ENCODE measurements around the gene CLDN3. TPM values are rescaled to one million over a fixed set of nuclear protein-coding genes. Genes with fewer than 3 reads are reported as not detected.

Gene CLDN3
- total RNA-seq, 1 experiment from 2014 or later = 21.0 TPM

- Mint-ChIP-seq H3K36me3 (ENCODE audit: insufficient read depth, unreplicated experiment) (no peaks in the 10 kb centered on the region), H3K27me3 (ENCODE audit: insufficient read depth, unreplicated experiment) (no peaks in the 10 kb centered on the region), H3K9me3 (ENCODE audit: unreplicated experiment) (peaks cover 9% of the 10 kb centered on the region), H3K4me3 (ENCODE audit: unreplicated experiment) (no peak overlapping the region), H3K27ac (ENCODE audit: unreplicated experiment) (peak overlapping the region; percentile 29), H3K4me1 (ENCODE audit: low read depth, unreplicated experiment) (peaks cover 13% of the 10 kb centered on the region)
- no peak overlapping the region for H3K4me3 ChIP-seq (ENCODE audit: low read depth, low read length)
- no peaks in the 10 kb centered on the region for H3K27me3 ChIP-seq (replicated peaks; ENCODE audit: control insufficient read depth, insufficient read depth, low read length)
- TF ChIP-seq CTCF (IDR thresholded peaks at IDR 0.05; ENCODE audit: insufficient read depth in 1 of 2, low read depth in 1 of 2, low read length in 1 of 2, severe bottlenecking in 1 of 2, unreplicated experiment in 1 of 2) = no peak
- intact Hi-C loops (cut with micrococcal nuclease; ENCODE audit: unreplicated experiment) = no loop called here
- H3K36me3 ChIP-seq (ENCODE audit: control insufficient read depth, insufficient read depth, low read length) = no peaks in the 10 kb centered on the region
- no TSS peak for BruUV-seq (replicated peaks)
- peak in 1 of 2 experiments; percentile 9 for DNase-seq
- H3K4me1 ChIP-seq = peaks cover 13% of the 10 kb centered on the region
- POLR2A ChIA-PET = no interaction called here
- H3K9me3 ChIP-seq = peaks cover 9% of the 10 kb centered on the region; the same call in 1 of the 2 replicates
- CTCF ChIA-PET = interaction anchor here (0.8 kb wide), 1 partner anchor 47 kb away, joined by 3 read pairs; no protein-coding TSS in a partner anchor
Observed at GRCh38 chr7:73778801-73779389, 8.8 kb upstream of the CLDN3 start.

DNA sequence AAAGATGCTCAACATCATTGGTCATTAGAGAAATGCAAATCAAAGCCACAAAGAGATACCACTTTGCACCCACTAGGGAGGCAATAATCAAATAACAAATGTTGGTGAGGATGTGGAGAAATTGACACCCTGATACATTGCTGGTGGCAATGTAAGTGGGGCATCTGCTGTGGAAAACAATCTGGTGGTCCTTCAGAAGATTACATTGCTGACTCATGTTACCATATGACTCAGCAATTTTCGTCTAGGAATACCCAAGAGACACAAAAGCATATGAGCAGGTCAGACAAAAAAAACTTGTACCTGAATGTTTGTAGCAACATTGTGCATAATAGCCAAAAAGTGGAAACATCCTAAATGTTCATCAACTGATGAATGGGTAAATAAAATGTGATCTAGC is 4.9 kb upstream of the CLDN3 start:
- peaks cover 6% of the 10 kb centered on the region for H3K36me3 Mint-ChIP-seq (ENCODE audit: insufficient read depth, unreplicated experiment)
- no peaks in the 10 kb centered on the region for H3K27me3 Mint-ChIP-seq (ENCODE audit: insufficient read depth, unreplicated experiment)
- DNase-seq = no peak
- Histone ChIP-seq H3K27me3 (replicated peaks; ENCODE audit: control insufficient read depth, insufficient read depth, low read length) (no peaks in the 10 kb centered on the region), H3K36me3 (ENCODE audit: control insufficient read depth, insufficient read depth, low read length) (no peaks in the 10 kb centered on the region), H3K9me3 (no peaks in the 10 kb centered on the region), H3K4me1 (peaks cover 16% of the 10 kb centered on the region), H3K4me3 (ENCODE audit: low read depth, low read length) (no peak overlapping the region)
- H3K9me3 Mint-ChIP-seq (ENCODE audit: unreplicated experiment) = no peaks in the 10 kb centered on the region
- intact Hi-C loops (cut with micrococcal nuclease; ENCODE audit: unreplicated experiment) = no loop called here
- CTCF ChIA-PET = no interaction called here
- H3K4me1 Mint-ChIP-seq (ENCODE audit: low read depth, unreplicated experiment) = peaks cover 18% of the 10 kb centered on the region
- POLR2A ChIA-PET = interaction anchor here (0.8 to 1.1 kb wide), 2 partner anchors 19 to 32 kb away, joined by 3 to 4 read pairs; no protein-coding TSS in a partner anchor
- BruUV-seq (replicated peaks) = no TSS peak
- H3K27ac Mint-ChIP-seq (ENCODE audit: unreplicated experiment) = no peak overlapping the region
- TF ChIP-seq CTCF (IDR thresholded peaks at IDR 0.05; ENCODE audit: insufficient read depth in 1 of 2, low read depth in 1 of 2, low read length in 1 of 2, severe bottlenecking in 1 of 2, unreplicated experiment in 1 of 2) = no peak
- H3K4me3 Mint-ChIP-seq (ENCODE audit: unreplicated experiment) = no peak overlapping the region

DNA sequence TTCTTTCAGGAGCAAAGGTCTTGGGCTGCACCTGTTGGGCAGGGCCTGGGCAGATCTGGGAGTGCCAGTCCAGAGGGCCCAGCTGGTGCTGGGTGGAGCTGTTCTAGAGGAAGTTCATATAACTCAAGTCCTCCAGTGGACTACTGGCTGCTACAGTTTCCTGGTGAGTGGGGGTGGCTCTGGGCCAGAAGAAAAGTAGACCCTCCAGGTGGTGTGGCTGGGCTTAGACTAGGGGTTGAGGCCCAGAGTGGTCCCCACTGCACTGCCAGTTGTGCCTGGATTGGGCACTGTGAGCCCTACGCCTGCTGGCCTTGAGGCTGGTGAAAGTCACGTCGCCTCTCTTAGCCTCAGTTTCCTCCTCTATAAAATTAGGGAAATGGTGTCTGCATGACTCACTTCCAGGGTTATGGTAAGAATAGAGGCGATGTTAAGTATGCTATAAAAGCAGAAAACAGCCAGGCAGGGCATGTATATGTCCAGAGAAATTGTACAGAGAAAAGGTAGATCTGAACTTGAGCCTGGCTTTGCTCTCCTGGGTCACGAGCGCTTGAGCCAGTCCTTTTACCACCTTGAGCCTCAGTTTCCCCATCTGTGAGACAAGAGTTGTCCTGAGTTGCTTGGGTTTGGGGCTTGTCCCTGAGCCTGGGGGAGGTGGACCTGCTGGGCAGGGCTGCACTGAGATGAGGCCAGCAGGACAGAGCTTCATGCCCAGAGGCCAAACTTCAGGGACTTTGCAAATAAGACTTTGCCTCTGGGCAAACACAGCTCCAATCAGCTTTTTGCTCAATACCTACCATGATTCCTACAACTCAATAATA is 3.8 kb upstream of the CLDN3 start:
- H3K9me3 Mint-ChIP-seq (ENCODE audit: unreplicated experiment) = no peaks in the 10 kb centered on the region
- H3K36me3 Mint-ChIP-seq (ENCODE audit: insufficient read depth, unreplicated experiment) = peaks cover 10% of the 10 kb centered on the region
- intact Hi-C loops (cut with micrococcal nuclease; ENCODE audit: unreplicated experiment) = no loop called here
- no peak for TF ChIP-seq CTCF (IDR thresholded peaks at IDR 0.05; ENCODE audit: insufficient read depth in 1 of 2, low read depth in 1 of 2, low read length in 1 of 2, severe bottlenecking in 1 of 2, unreplicated experiment in 1 of 2)
- peaks cover 11% of the 10 kb centered on the region for H3K4me1 ChIP-seq
- H3K4me3 Mint-ChIP-seq (ENCODE audit: unreplicated experiment) = no peak overlapping the region
- H3K27me3 Mint-ChIP-seq (ENCODE audit: insufficient read depth, unreplicated experiment) = no peaks in the 10 kb centered on the region
- peak in 1 of 2 experiments; percentile 25 for DNase-seq
- BruUV-seq (replicated peaks) = no TSS peak
- H3K9me3 ChIP-seq = no peaks in the 10 kb centered on the region
- ChIA-PET POLR2A (interaction anchor here (0.5 to 1.1 kb wide), 3 partner anchors 20 to 69 kb away, joined by 3 to 4 read pairs (median 3); no protein-coding TSS in a partner anchor), CTCF (no interaction called here)
- H3K4me1 Mint-ChIP-seq (ENCODE audit: low read depth, unreplicated experiment) = peaks cover 18% of the 10 kb centered on the region
- H3K4me3 ChIP-seq (ENCODE audit: low read depth, low read length) = no peak overlapping the region
- H3K27ac Mint-ChIP-seq (ENCODE audit: unreplicated experiment) = no peak overlapping the region
- H3K27me3 ChIP-seq (replicated peaks; ENCODE audit: control insufficient read depth, insufficient read depth, low read length) = no peaks in the 10 kb centered on the region
- no peaks in the 10 kb centered on the region; the same call in 1 of the 2 replicates for H3K36me3 ChIP-seq (ENCODE audit: control insufficient read depth, insufficient read depth, low read length)
